Non-pigmented ciliary epithelial cell (primary cell): ENCODE results near the gene CD40.

Experiments used
- DNase-seq: peaks from one replicate; pipeline ENCODE4 v3.0.0-alpha.2; 2010; ENCODE audit warnings: low read depth

CD40 gene

GRCh38 chr20:46122516-46123481, 4.7 kb downstream of the CD40 start:
- DNase-seq, result no peak

GRCh38 chr20:46123482-46124245, 5.5 kb downstream of the CD40 start:
- DNase-seq, result no peak

GRCh38 chr20:46126440-46127056, 8.4 kb downstream of the CD40 start:
- no peak for DNase-seq

GRCh38 chr20:46127396-46128010, 9.4 kb downstream of the CD40 start:
- no peak for DNase-seq

- no peak for DNase-seq
Observed at GRCh38 chr20:46128310-46129151, 10.4 kb downstream of the CD40 start.

- no peak for DNase-seq
Observed at GRCh38 chr20:46129955-46130481, 11.9 kb downstream of the CD40 start.

GRCh38 chr20:46130534-46130933, 12.4 kb downstream of the CD40 start:
- DNase-seq, result no peak

GRCh38 chr20:46131396-46131795, 13.3 kb downstream of the CD40 start:
- DNase-seq, result no peak

- no peak for DNase-seq
Observed at GRCh38 chr20:46132705-46133120, 14.6 kb downstream of the CD40 start.

- no peak for DNase-seq
Observed at GRCh38 chr20:46133886-46134654, 16.0 kb downstream of the CD40 start.

GRCh38 chr20:46134716-46135115, 16.6 kb downstream of the CD40 start:
- no peak for DNase-seq

- DNase-seq, result no peak
Observed at GRCh38 chr20:46135856-46136633, 17.9 kb downstream of the CD40 start.

GRCh38 chr20:46137816-46138215, 19.7 kb downstream of the CD40 start:
- DNase-seq, result no peak

- no peak for DNase-seq
Observed at GRCh38 chr20:46139266-46139889, 21.3 kb downstream of the CD40 start.

GRCh38 chr20:46139908-46140482, 21.9 kb downstream of the CD40 start:
- DNase-seq, result no peak

GRCh38 chr20:46142124-46142523, 24.0 kb downstream of the CD40 start:
- DNase-seq, result no peak

GRCh38 chr20:46144432-46145025, 26.4 kb downstream of the CD40 start:
- no peak for DNase-seq

- no peak for DNase-seq
Observed at GRCh38 chr20:46145713-46146112, 27.6 kb downstream of the CD40 start.
